Measurements from ENCODE around the gene C18orf32.
"Not testable (repeated sequence)": the region's sequence is repeated elsewhere in the genome, so short reads cannot be mapped to it uniquely, and the experiment has no call there.

C18orf32 gene

GRCh38 chr18:49467019-49467563, 19.9 kb downstream of the C18orf32 start:
- DNase-seq: no peak

GRCh38 chr18:49464718-49465598, 22.1 kb downstream of the C18orf32 start:
- no peak for DNase-seq

DNA sequence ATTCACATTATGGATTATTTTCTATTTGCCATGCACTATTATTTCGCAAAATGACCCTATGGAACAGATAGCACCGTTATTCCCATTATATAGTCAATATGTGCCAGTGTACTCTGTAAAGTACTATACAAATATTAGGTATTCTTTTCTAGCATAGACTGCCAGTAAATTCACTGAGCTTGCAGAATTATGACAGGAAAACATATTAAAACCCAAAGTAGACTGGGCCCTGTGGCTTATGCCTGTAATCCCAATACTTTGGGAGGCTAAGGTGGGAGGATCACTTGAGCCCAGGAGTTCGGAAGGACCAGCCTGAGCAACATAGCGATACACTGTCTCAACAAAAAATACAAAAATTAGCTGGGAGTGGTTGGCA, 25.4 kb downstream of the C18orf32 start:
- DNase-seq: no peak

GRCh38 chr18:49460976-49461601, 25.9 kb downstream of the C18orf32 start:
- DNase-seq: no peak

- DNase-seq: peak; percentile 19 to 24
Measured at GRCh38 chr18:49459404-49460171, 27.4 kb downstream of the C18orf32 start.

DNA sequence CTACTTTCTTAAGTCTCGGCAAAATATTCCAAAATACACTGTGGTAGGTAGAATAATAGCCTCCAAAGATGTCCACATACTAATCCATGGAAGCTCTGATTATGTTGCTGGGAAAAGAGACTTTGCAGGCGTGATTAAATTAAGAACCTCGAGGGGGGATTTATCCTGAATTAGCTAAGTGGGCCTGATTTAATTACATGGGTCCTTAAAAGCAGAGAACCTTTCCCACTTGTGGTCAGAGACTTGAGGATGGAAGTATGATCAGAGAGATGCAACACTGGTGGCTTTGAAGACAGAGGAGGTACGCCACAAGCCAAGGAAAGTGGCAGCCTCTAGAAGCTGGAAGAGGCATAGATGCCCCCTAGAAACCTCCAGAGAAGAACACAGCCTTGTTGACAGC, 29.4 kb downstream of the C18orf32 start:
- DNase-seq: no peak

- DNase-seq: no peak
Measured at GRCh38 chr18:49456794-49457193, 30.2 kb downstream of the C18orf32 start.

DNA sequence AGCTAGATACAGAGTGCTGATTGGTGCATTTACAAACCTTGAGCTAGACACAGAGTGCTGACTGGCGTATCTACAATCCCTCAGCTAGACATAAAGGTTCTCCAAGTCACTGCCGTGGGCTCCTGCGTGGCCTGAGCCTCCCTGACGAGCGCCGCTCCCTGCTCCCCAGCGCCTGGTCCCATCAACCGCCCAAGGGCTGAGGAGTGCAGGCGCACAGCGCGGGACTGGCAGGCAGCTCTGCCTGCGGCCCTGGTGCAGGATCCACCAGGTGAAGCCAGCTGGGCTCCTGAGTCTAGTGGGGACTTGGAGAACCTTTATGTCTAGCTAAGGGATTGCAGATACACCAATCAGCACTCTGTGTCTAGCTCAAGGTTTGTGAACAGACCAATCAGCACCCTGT, 34.5 kb downstream of the C18orf32 start:
- not testable (repeated sequence) for DNase-seq

- peak; percentile 31 to 52 for DNase-seq
Measured at GRCh38 chr18:49447810-49448745, 39.0 kb downstream of the C18orf32 start.

- no peak for DNase-seq
Measured at GRCh38 chr18:49446481-49446880, 40.6 kb downstream of the C18orf32 start.

DNA sequence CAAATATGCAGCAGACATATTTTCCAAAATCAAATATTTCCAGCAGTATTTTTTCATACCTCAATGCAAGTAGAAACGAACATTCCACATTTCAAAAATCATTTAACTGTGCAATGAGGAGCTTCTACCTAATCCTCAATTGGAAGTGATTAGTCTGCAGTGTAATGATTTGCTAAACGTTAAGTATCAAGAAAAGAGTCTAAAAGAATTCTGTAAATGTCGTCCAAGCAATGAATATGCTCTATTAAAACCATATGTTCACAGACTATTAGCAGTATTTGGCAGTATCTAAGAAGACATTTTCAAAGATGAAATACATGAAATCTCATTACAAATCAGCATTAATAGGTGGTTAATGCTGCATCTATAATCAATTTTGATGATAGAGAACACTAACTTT, 42.5 kb downstream of the C18orf32 start:
- DNase-seq: no peak

DNA sequence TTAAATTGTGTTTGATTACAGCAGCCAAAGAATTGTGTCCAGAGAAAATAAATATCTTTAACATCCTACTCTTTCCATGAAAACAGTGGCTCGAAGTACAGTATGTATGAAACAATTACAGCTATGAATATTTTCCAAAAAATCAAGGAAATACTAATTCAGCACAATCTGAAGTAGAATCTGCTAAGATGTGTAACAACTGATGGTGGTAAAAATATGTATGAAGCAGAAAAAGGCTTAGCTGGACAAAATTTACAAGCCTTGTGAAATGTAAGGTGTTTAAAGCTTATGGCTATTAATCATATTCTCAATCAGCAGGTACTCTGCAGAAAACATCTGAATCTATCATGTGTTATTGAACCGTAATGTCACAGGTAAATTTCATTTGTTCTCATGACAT, 43.2 kb downstream of the C18orf32 start:
- no peak for DNase-seq

DNA sequence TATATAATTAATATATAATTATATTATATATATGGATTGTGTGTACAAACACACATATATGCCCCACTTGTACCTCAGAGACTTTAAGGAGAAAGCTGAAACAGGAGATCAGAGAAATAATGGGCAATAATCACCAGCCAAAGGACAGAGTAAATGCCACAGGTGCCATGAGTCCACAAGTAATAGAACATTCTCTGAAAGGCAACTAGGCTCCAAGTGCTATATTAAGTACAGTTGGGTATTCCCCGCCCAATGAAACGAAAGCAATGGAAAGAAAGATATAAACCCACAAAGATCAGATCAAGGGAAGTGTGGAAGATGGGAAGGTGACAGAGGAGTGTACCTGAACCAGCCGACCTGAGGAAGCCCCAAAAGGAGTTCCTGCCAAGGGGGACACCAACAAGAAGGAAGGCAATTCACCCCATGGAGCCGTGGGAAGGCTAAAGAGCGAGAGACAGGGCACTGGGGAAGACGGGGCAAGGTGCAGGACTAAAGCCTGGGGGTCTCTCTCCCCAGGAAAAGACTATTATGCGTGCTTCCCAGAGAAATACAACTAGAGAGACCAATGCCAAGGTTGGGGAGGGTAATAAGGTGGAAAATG, 45.6 kb downstream of the C18orf32 start:
- DNase-seq: no peak

DNA sequence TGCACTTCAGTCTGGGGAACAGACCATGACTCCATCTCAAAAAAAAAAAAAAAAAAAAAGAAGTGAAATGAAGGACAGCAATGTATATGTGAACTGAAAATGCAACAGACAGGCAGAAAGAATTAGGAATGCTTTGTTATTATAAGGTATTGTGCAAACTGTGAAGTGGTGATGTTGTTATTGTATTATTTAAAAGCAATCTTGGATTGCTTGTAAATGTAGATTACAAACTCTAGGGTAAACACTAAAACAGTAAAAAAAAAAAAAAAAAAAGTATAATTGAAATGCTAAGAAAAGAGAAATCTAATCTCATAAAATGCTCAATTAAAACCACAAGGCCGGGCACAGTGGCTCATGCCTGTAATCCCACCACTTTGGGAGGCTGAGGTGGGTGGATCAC, 51.9 kb downstream of the C18orf32 start:
- DNase-seq: no peak

GRCh38 chr18:49432602-49433001, 54.4 kb downstream of the C18orf32 start:
- no peak for DNase-seq

- no peak for DNase-seq
Measured at GRCh38 chr18:49431165-49431962, 55.7 kb downstream of the C18orf32 start.

All from inflammatory macrophage (primary cell).